ENCODE data around the gene ELMOD3. TPM values are rescaled to one million over a fixed set of nuclear protein-coding genes. Genes with fewer than 3 reads are reported as not detected.

ELMOD3 gene
- total RNA-seq, 1 experiment from 2014 or later = 9.7 TPM

DNA sequence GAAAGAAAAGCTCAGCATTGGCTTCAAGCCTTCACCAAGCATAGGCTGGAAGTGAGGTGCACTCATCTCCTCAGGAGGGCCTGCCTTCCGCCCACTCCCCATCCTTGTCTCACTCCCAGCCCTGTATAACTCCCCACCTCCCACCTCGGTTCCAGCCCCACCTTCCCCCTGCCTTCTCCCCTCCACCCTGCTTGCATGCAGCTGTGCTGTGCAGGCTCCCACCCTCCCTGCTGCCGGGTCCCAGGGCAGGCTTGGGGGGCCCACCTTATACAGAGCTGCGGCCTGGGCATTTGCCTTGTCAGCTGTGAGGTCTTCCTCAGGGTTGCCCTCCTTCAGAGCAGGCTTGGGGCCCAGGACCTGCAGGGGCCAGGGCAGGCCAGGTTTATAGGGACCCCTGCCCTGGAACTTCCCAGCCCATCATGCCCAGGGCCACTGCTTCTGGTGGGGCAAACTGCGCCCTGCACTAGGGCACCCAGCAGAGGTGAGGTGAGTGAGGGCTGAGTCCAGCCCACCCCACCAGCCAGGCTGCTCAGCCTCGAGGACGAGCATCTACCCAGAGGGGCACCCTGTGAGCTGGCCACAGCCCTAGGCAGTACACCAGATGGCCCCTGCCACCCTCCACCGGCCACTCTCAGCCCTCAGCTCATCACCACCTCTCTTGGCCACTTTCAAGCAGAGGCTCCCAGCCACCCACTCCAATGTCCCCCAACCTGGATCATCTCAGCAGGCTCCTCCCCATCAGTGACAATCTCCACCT lies 44.0 kb downstream of the ELMOD3 start:
- TF ChIP-seq CREB1 (CRISPR knock-in tag; IDR thresholded peaks at IDR 0.05) (no peak), TEAD1 (CRISPR knock-in tag; IDR thresholded peaks at IDR 0.05) (no peak), RELA (CRISPR knock-in tag; IDR thresholded peaks at IDR 0.05; ENCODE audit: borderline replicate concordance) (no peak), FOXP1 (CRISPR knock-in tag; IDR thresholded peaks at IDR 0.05; ENCODE audit: borderline replicate concordance) (no peak), TP53 (CRISPR knock-in tag; IDR thresholded peaks at IDR 0.05) (no peak), NFYB (CRISPR knock-in tag; conservative IDR thresholded peaks at IDR 0.05; ENCODE audit: low read depth) (no peak), MYBL2 (CRISPR knock-in tag; IDR thresholded peaks at IDR 0.05) (no peak), CTCF (IDR thresholded peaks at IDR 0.05) (no peak), ZNF121 (CRISPR knock-in tag; IDR thresholded peaks at IDR 0.05) (no peak), PRDM15 (CRISPR knock-in tag; IDR thresholded peaks at IDR 0.05) (no peak), TCF7 (CRISPR knock-in tag; IDR thresholded peaks at IDR 0.05; ENCODE audit: low read depth) (no peak), HMGA2 (CRISPR knock-in tag; IDR thresholded peaks at IDR 0.05) (no peak), MAX (CRISPR knock-in tag; IDR thresholded peaks at IDR 0.05) (no peak), ZNF423 (CRISPR knock-in tag; IDR thresholded peaks at IDR 0.05) (no peak)
- TF ChIP-seq, protein P1, sequence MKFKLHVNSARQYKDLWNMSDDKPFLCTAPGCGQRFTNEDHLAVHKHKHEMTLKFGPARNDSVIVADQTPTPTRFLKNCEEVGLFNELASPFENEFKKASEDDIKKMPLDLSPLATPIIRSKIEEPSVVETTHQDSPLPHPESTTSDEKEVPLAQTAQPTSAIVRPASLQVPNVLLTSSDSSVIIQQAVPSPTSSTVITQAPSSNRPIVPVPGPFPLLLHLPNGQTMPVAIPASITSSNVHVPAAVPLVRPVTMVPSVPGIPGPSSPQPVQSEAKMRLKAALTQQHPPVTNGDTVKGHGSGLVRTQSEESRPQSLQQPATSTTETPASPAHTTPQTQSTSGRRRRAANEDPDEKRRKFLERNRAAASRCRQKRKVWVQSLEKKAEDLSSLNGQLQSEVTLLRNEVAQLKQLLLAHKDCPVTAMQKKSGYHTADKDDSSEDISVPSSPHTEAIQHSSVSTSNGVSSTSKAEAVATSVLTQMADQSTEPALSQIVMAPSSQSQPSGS (CRISPR knock-in tag; IDR thresholded peaks at IDR 0.05; ENCODE audit: borderline replicate concordance, low read depth) = no peak
- TF ChIP-seq, protein P2, sequence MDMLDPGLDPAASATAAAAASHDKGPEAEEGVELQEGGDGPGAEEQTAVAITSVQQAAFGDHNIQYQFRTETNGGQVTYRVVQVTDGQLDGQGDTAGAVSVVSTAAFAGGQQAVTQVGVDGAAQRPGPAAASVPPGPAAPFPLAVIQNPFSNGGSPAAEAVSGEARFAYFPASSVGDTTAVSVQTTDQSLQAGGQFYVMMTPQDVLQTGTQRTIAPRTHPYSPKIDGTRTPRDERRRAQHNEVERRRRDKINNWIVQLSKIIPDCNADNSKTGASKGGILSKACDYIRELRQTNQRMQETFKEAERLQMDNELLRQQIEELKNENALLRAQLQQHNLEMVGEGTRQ (CRISPR knock-in tag; IDR thresholded peaks at IDR 0.05) = no peak
- TF ChIP-seq, protein P3, sequence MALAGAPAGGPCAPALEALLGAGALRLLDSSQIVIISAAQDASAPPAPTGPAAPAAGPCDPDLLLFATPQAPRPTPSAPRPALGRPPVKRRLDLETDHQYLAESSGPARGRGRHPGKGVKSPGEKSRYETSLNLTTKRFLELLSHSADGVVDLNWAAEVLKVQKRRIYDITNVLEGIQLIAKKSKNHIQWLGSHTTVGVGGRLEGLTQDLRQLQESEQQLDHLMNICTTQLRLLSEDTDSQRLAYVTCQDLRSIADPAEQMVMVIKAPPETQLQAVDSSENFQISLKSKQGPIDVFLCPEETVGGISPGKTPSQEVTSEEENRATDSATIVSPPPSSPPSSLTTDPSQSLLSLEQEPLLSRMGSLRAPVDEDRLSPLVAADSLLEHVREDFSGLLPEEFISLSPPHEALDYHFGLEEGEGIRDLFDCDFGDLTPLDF (CRISPR knock-in tag; IDR thresholded peaks at IDR 0.05) = no peak
- TF ChIP-seq, protein P4, sequence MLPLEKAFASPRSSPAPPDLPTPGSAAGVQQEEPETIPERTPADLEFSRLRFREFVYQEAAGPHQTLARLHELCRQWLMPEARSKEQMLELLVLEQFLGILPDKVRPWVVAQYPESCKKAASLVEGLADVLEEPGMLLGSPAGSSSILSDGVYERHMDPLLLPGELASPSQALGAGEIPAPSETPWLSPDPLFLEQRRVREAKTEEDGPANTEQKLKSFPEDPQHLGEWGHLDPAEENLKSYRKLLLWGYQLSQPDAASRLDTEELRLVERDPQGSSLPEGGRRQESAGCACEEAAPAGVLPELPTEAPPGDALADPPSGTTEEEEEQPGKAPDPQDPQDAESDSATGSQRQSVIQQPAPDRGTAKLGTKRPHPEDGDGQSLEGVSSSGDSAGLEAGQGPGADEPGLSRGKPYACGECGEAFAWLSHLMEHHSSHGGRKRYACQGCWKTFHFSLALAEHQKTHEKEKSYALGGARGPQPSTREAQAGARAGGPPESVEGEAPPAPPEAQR (CRISPR knock-in tag; IDR thresholded peaks at IDR 0.05) = no peak
- ChIA-PET POLR2A (interaction anchor here (0.6 kb wide), 1 partner anchor 15 kb away, joined by 3 read pairs; no protein-coding TSS in a partner anchor), CTCF (no interaction called here)
- Mint-ChIP-seq H3K27me3 (ENCODE audit: low read depth) (no peaks in the 10 kb centered on the region), H3K4me1 (peaks cover 13% of the 10 kb centered on the region), H3K4me3 (no peak overlapping the region), H3K27ac (no peak overlapping the region), H3K9me3 (no peaks in the 10 kb centered on the region), H3K36me3 (peaks cover 47% of the 10 kb centered on the region)
- DNase-seq (ENCODE audit: low spot score) (no peak), ATAC-seq (no peak)
